ENCODE data around the gene PLXNA2.

- TF ChIP-seq, protein P1, sequence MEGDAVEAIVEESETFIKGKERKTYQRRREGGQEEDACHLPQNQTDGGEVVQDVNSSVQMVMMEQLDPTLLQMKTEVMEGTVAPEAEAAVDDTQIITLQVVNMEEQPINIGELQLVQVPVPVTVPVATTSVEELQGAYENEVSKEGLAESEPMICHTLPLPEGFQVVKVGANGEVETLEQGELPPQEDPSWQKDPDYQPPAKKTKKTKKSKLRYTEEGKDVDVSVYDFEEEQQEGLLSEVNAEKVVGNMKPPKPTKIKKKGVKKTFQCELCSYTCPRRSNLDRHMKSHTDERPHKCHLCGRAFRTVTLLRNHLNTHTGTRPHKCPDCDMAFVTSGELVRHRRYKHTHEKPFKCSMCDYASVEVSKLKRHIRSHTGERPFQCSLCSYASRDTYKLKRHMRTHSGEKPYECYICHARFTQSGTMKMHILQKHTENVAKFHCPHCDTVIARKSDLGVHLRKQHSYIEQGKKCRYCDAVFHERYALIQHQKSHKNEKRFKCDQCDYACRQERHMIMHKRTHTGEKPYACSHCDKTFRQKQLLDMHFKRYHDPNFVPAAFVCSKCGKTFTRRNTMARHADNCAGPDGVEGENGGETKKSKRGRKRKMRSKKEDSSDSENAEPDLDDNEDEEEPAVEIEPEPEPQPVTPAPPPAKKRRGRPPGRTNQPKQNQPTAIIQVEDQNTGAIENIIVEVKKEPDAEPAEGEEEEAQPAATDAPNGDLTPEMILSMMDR (conservative IDR thresholded peaks at IDR 0.05; ENCODE audit: low read depth, low read length) = no peak
- TF ChIP-seq EZH2 (IDR thresholded peaks at IDR 0.05; ENCODE audit: borderline replicate concordance, low read depth, low read length, poor library complexity, severe bottlenecking) = no peak
These were observed 161.0 kb downstream of the PLXNA2 start for GRCh38 chr1:208083016-208083714.
